Naive B cell (primary cell): ENCODE data around the gene DOCK4. TPM values are rescaled to one million over a fixed set of nuclear protein-coding genes. Genes with fewer than 3 reads are reported as not detected.

Experiments used
- ATAC-seq, 2 donors: fragments of 150-1000 bp; cut with Tn5 transposase; 2 replicates each; pipeline ENCODE4 v1.10.0; 2021; ENCODE audit warnings: low read depth in 2 of 2, mild to moderate bottlenecking in 2 of 2, moderate library complexity in 2 of 2
- DNase-seq: peaks from one replicate; pipeline ENCODE4 v3.0.0; 2022
- H3K27ac Mint-ChIP-seq, 6 donors: one replicate each; pipeline ENCODE4 v1.8.0; 2020 to 2022; ENCODE audit warnings: mild to moderate bottlenecking in 6 of 6, mixed read lengths in 6 of 6, moderate library complexity in 5 of 6, inconsistent platforms in 2 of 6
- H3K27me3 Mint-ChIP-seq, 3 donors: one replicate each; pipeline ENCODE4 v1.8.0; 2021 to 2022; ENCODE audit warnings: mixed read lengths in 3 of 3, mild to moderate bottlenecking in 1 of 3
- H3K36me3 Mint-ChIP-seq, 2 donors: one replicate each; pipeline ENCODE4 v1.8.0; 2020 to 2022; ENCODE audit warnings: mixed read lengths in 2 of 2, inconsistent platforms in 1 of 2, mild to moderate bottlenecking in 1 of 2
- H3K4me1 Mint-ChIP-seq, 3 donors: one replicate each; pipeline ENCODE4 v1.8.0; 2020 to 2022; ENCODE audit warnings: mixed read lengths in 3 of 3, inconsistent platforms in 1 of 3, mild to moderate bottlenecking in 1 of 3, moderate library complexity in 1 of 3
- H3K4me3 Mint-ChIP-seq, 8 donors: one replicate each; pipeline ENCODE4 v1.8.0; 2020 to 2022; ENCODE audit warnings: mild to moderate bottlenecking in 8 of 8, mixed read lengths in 8 of 8, moderate library complexity in 8 of 8, inconsistent platforms in 2 of 8
- H3K9me3 Mint-ChIP-seq, 7 donors: one replicate each; pipeline ENCODE4 v1.8.0; 2020 to 2022; ENCODE audit warnings: mixed read lengths in 7 of 7, mild to moderate bottlenecking in 5 of 7, inconsistent platforms in 2 of 7, moderate library complexity in 1 of 7
- polyA plus RNA-seq, 6 donors: library from polyadenylated mRNA; unstranded; fragments of 300-500 nt; fragmentation: Illumina TruSeq; gene quantifications; one replicate each; pipeline ENCODE4 v1.2.3, GENCODE V29; 2021; ENCODE audit warnings: low read depth in 6 of 6

DOCK4 gene
- polyA plus RNA-seq, 6 donors from 2014 or later, result 0.16 to 0.55 (median 0.28) TPM; not detected in 3

DNA sequence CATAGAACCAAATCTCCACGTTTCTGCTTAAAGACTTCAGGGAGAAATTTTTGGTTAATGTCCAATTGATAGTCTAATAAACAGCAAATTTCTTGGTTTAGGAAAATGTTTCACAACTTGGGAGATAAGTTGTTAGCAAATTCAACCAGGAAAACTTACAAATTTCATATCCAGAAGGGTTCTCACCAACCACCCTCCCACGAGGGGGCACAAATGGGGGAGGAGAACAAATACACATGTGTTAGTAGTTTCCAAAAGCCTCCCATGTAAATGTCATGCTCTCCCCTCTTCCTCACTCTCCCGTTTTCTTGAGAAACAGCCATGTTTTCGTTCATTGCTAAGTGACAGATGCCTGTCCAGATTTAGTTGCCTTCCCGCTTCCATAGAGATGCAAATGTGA lies 10.5 kb downstream of the DOCK4 start:
- DNase-seq (no peak), ATAC-seq (no peak)
- H3K27ac Mint-ChIP-seq, result no peak overlapping the region
- H3K4me3 Mint-ChIP-seq, result no peak overlapping the region
- no peaks in the 10 kb centered on the region for H3K4me1 Mint-ChIP-seq
- peaks cover 3 to 7% (median 4%) of the 10 kb centered on the region in 7 donors for H3K9me3 Mint-ChIP-seq
- H3K36me3 Mint-ChIP-seq, result no peaks in the 10 kb centered on the region
- peaks cover 41 to 63% (median 42%) of the 10 kb centered on the region in 3 donors for H3K27me3 Mint-ChIP-seq

DNA sequence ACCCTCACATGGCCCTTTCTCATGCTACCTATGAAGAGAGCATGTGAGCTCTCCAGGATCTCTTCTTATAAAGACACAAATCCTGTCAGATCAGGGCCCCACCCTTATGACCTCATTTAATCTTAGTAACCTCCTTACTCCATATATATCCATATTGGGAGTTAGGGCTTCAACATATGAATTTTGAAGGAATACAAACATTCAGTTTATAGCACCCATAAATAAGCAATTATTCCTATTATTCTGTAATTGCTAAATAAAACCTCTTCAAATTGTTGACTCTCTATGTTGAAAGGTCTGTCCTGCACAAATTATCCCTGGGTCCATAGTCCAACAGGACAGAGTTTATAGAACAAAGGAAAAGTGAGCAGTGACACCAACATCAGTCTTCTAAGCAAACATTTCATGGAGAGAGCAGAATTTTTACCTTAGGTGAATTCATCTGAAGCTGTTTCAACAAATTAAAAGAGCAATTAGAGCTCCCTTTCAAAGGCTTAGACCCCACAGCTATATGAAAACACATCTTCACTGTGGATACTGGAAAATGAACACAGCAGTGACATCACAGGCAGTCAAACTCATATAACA lies 12.2 kb downstream of the DOCK4 start:
- Mint-ChIP-seq H3K36me3 (no peaks in the 10 kb centered on the region), H3K27ac (peak overlapping the region in 2 of 6 donors; percentile 10 to 21), H3K4me3 (no peak overlapping the region), H3K27me3 (peaks cover 36 to 63% (median 44%) of the 10 kb centered on the region in 3 donors), H3K4me1 (no peaks in the 10 kb centered on the region), H3K9me3 (peaks cover 3 to 7% (median 4%) of the 10 kb centered on the region in 7 donors)
- ATAC-seq (no peak), DNase-seq (no peak)

DNA sequence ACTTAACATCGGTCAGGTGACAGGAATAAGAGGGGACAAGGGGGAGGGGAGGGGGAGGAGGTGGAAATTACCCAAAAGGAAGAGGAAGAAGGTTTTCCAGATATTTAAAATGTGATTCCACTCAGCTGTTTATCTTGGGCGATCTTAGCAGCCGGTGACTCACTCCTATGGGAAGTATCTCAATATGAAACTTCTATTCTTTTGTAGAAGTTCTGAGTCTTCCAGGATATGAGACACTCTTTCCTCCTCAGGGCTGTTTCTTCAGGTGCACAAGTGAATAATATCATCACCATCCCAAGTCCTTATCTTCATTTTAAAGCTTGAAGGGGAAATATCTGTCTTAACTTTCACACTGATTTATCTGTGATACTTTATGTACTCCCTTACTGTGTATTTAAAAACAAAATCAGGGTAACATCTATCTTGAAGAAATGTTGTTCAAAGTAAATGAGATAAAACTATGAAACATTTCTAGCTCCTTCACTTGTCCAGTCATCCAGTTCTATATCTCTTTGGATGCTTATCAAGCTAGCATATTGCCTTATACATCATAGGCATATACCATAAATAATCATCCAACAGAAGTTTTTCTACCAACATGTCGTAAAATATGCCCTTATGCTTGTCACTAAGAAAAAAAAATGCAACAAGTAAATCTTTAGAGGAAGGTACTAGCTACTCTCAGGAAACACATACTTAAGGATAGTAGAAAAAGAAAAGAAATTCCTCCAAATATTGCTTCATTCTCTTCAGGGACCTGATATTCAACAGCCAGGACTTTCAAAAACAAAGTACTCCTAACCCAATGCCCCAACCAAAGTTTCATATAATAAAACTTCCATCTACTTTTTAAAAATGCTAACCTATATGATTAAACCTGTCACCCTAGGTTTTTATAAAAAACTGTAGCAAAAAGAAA lies 13.7 kb downstream of the DOCK4 start:
- H3K27ac Mint-ChIP-seq, result no peak overlapping the region
- H3K9me3 Mint-ChIP-seq, result peaks cover 3 to 7% (median 4%) of the 10 kb centered on the region in 7 donors
- no peak for ATAC-seq
- DNase-seq, result no peak
- H3K27me3 Mint-ChIP-seq, result peaks cover 33 to 50% (median 37%) of the 10 kb centered on the region in 3 donors
- H3K4me3 Mint-ChIP-seq, result no peak overlapping the region
- H3K4me1 Mint-ChIP-seq, result no peaks in the 10 kb centered on the region
- H3K36me3 Mint-ChIP-seq, result no peaks in the 10 kb centered on the region

DNA sequence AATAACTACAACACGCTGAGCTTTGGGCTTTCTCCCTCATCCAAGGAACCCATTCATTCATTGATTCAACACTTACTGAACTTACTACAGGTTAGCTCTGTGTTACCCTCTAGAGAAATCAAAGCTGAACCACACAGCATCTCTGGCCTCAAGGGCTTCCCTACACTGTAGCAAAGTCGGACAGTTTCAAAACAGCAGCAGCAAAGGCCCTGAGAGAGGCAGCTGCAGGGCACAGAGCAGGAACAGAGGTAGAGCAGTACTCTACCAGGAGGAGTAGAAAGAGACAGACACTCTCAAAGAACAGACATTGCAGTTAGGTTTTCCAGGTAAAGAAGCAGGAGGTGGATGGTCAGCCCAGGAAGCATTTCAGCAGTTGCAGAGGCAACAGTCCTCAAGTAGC lies 16.1 kb downstream of the DOCK4 start:
- DNase-seq, result no peak
- H3K36me3 Mint-ChIP-seq, result no peaks in the 10 kb centered on the region
- H3K4me3 Mint-ChIP-seq, result no peak overlapping the region
- H3K27me3 Mint-ChIP-seq, result peaks cover 21 to 37% (median 26%) of the 10 kb centered on the region in 3 donors
- peak overlapping the region in 2 of 6 donors; percentile 3 to 36 for H3K27ac Mint-ChIP-seq
- H3K9me3 Mint-ChIP-seq, result peaks cover 3 to 7% (median 4%) of the 10 kb centered on the region in 7 donors
- no peak for ATAC-seq
- H3K4me1 Mint-ChIP-seq, result no peaks in the 10 kb centered on the region

GRCh38 chr7:112189691-112190090 lies 16.5 kb downstream of the DOCK4 start:
- peaks cover 21 to 37% (median 26%) of the 10 kb centered on the region in 3 donors for H3K27me3 Mint-ChIP-seq
- H3K9me3 Mint-ChIP-seq, result peaks cover 3 to 7% (median 4%) of the 10 kb centered on the region in 7 donors
- ATAC-seq (no peak), DNase-seq (no peak)
- no peak overlapping the region for H3K27ac Mint-ChIP-seq
- H3K4me1 Mint-ChIP-seq, result no peaks in the 10 kb centered on the region
- no peaks in the 10 kb centered on the region for H3K36me3 Mint-ChIP-seq
- no peak overlapping the region for H3K4me3 Mint-ChIP-seq

DNA sequence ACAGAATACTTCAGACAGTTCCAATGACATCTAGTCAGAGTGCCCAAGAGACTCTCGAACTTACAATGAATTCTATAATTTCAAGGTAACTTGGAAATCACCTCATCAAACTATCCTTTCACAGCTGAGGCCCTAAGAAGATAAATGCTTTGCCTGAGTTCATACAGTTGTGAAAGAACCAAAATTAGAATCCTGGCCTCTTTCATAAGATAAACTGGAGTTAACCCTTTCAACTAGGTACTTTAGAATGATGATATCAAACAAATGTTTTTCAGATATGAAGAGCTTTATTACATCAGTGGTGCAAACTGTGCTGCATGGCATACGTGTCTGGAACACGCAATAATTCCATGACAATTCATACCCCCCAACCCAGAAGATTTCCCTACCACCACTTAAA lies 17.9 kb downstream of the DOCK4 start:
- H3K27ac Mint-ChIP-seq, result no peak overlapping the region
- no peak for DNase-seq
- H3K27me3 Mint-ChIP-seq, result peaks cover 17 to 38% (median 17%) of the 10 kb centered on the region in 3 donors
- H3K4me1 Mint-ChIP-seq, result no peaks in the 10 kb centered on the region
- no peaks in the 10 kb centered on the region for H3K36me3 Mint-ChIP-seq
- ATAC-seq, result no peak
- peaks cover 0 to under 1% (median 0%) of the 10 kb centered on the region in 7 donors for H3K9me3 Mint-ChIP-seq
- H3K4me3 Mint-ChIP-seq, result no peak overlapping the region

- Mint-ChIP-seq H3K27me3 (peaks cover 8 to 28% (median 15%) of the 10 kb centered on the region in 3 donors), H3K27ac (no peak overlapping the region), H3K4me1 (no peaks in the 10 kb centered on the region), H3K4me3 (no peak overlapping the region), H3K36me3 (no peaks in the 10 kb centered on the region), H3K9me3 (no peaks in the 10 kb centered on the region)
- no peak for DNase-seq
- no peak for ATAC-seq
Measured at GRCh38 chr7:112186300-112186699, 19.9 kb downstream of the DOCK4 start.

DNA sequence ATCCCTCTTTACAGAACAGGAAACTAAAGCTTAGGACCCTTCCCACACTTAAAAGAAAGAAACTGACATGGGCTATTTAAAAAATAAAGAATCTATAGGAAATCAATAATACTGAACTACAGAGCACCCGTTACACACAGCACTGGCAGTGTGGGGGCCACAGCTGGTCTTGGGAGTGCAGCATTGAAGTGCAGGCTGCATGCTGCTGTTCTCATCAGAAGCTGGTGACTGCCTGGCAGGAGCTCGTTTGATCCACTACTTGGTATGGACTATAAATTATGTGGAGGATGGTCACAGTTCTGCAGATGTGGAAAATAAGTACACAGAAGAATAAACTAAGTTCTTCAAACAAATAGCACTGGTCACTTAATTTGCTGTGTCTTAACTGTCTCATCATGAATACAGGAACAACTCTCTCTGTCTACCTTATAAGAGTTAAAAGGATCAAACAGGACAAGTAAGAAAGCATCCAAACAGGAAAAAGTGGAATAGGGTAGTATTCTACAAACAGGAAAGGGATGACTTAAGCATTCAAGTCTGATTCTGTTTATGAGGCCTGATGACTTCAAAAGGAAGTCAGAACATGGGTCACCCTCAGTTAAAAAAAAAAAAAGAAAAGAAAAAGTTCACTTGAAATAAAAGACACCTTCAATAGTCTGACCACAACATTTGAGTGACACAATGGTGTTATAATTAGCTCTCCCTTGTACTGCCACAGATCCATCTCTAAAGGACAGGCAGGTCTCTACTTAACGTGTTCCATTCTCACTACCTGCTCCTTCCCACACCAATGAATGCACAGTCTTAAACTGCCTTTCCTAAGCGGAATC lies 21.0 kb downstream of the DOCK4 start:
- no peak for DNase-seq

DNA sequence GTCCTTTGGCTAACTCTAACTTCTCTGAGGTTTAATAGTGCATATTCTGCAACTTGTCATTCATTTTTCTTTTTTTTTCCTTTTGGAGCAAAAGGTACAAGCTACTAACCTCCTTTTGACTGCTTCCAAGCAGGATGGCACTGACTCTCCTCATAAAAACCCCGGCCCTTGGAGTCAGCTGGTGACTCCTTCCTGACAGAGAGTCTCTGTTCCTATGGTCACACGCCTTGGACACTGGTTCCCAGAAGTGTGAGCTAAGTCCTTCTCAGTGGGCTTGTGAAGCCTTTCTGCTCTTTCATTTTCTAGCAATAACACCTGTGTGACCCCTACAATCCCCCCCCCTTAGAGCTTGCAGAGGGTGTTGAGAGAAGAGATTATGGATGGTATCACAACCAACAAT lies 21.7 kb downstream of the DOCK4 start:
- DNase-seq (no peak), ATAC-seq (no peak)
- Mint-ChIP-seq H3K27me3 (peaks cover 4 to 17% (median 7%) of the 10 kb centered on the region in 3 donors), H3K27ac (peak overlapping the region in 1 of 6 donors; percentile 27), H3K36me3 (no peaks in the 10 kb centered on the region), H3K9me3 (no peaks in the 10 kb centered on the region), H3K4me1 (no peaks in the 10 kb centered on the region), H3K4me3 (no peak overlapping the region)

More for the DNA sequence above, 21.0 kb downstream of the DOCK4 start:
- Mint-ChIP-seq H3K27me3 (peaks cover 4 to 23% (median 12%) of the 10 kb centered on the region in 3 donors), H3K27ac (no peak overlapping the region), H3K4me1 (no peaks in the 10 kb centered on the region), H3K4me3 (no peak overlapping the region), H3K9me3 (no peaks in the 10 kb centered on the region), H3K36me3 (no peaks in the 10 kb centered on the region)
- no peak for ATAC-seq

DNA sequence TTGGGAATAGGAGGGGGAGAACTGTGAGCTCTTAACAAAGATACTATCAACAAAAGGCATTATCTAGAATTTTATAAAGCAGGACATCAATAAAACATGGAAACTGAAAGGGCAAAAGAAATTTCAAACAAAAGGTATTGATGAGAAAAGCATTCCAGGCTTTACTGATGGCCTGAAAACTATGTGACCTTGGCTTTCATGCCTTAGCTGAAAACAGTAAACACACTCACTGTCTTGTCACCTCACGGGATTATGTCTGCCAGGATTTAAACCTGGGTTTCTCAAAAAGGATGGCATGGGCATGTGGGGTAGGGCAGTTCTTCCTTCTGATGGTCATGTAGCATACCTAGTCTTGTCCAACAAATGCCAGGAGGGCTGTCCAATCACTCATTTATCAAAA lies 22.9 kb downstream of the DOCK4 start:
- ATAC-seq (no peak), DNase-seq (no peak)
- peak overlapping the region in 1 of 6 donors; percentile 30 for H3K27ac Mint-ChIP-seq
- peaks cover 1 to 19% (median 7%) of the 10 kb centered on the region in 3 donors for H3K27me3 Mint-ChIP-seq
- H3K9me3 Mint-ChIP-seq, result no peaks in the 10 kb centered on the region
- H3K4me3 Mint-ChIP-seq, result no peak overlapping the region
- H3K36me3 Mint-ChIP-seq, result no peaks in the 10 kb centered on the region
- H3K4me1 Mint-ChIP-seq, result no peaks in the 10 kb centered on the region

- H3K4me3 Mint-ChIP-seq, result no peak overlapping the region
- H3K27me3 Mint-ChIP-seq, result peaks cover 0 to 24% (median 13%) of the 10 kb centered on the region in 3 donors
- H3K4me1 Mint-ChIP-seq, result no peaks in the 10 kb centered on the region
- peak overlapping the region in 1 of 6 donors; percentile 30 for H3K27ac Mint-ChIP-seq
- no peak for DNase-seq
- no peaks in the 10 kb centered on the region for H3K36me3 Mint-ChIP-seq
- H3K9me3 Mint-ChIP-seq, result no peaks in the 10 kb centered on the region
- ATAC-seq, result no peak
Measured at GRCh38 chr7:112182749-112183148, 23.4 kb downstream of the DOCK4 start.

GRCh38 chr7:112180223-112180622 lies 26.0 kb downstream of the DOCK4 start:
- Mint-ChIP-seq H3K27me3 (peaks cover 0 to 35% (median 20%) of the 10 kb centered on the region in 3 donors), H3K9me3 (no peaks in the 10 kb centered on the region), H3K27ac (no peak overlapping the region), H3K4me3 (no peak overlapping the region), H3K4me1 (no peaks in the 10 kb centered on the region), H3K36me3 (no peaks in the 10 kb centered on the region)
- DNase-seq, result no peak
- ATAC-seq, result no peak

GRCh38 chr7:112176693-112177415 lies 29.3 kb downstream of the DOCK4 start:
- Mint-ChIP-seq H3K4me1 (no peaks in the 10 kb centered on the region), H3K36me3 (peaks cover 0 to 5% of the 10 kb centered on the region in 2 donors), H3K27me3 (peaks cover 7 to 36% (median 28%) of the 10 kb centered on the region in 3 donors), H3K27ac (no peak overlapping the region), H3K9me3 (no peaks in the 10 kb centered on the region), H3K4me3 (no peak overlapping the region)
- DNase-seq (no peak), ATAC-seq (no peak)
